WTC11 (cell line): ENCODE data around the gene PLCD1. TPM values are rescaled to one million over a fixed set of nuclear protein-coding genes. Genes with fewer than 3 reads are reported as not detected.
"Not testable (repeated sequence)": the region's sequence is repeated elsewhere in the genome, so short reads cannot be mapped to it uniquely, and the experiment has no call there.

ENCODE experiments used
- ATAC-seq: fragments of 200-7000 bp; cut with Tn5 transposase; 2 replicates; pipeline ENCODE4 v1.10.0; 2021; ENCODE audit warnings: mild to moderate bottlenecking, moderate library complexity
- CTCF ChIA-PET: fragments of 300-600 bp; sonication (Branson Sonifier 250); formaldehyde crosslinking; loops from one replicate; lab custom pipeline; 2021; ENCODE audit warnings: antibody characterized with exemption; lab: Charles Lee
- POLR2A ChIA-PET: fragments of 350-600 bp; sonication (Branson Sonifier 250); formaldehyde crosslinking; loops from one replicate; lab custom pipeline; 2021; ENCODE audit warnings: antibody characterized with exemption; lab: Charles Lee
- DNase-seq: peaks from one replicate; pipeline ENCODE4 v3.0.0; 2021; ENCODE audit warnings: low spot score
- H3K27ac Mint-ChIP-seq: 2 replicates; pipeline ENCODE4 v1.8.0; 2021; ENCODE audit warnings: mixed read lengths
- H3K27me3 Mint-ChIP-seq: 2 replicates; pipeline ENCODE4 v1.8.0; 2021; ENCODE audit warnings: low read depth, mild to moderate bottlenecking, moderate library complexity, mixed read lengths
- H3K36me3 Mint-ChIP-seq: 2 replicates; pipeline ENCODE4 v1.8.0; 2021; ENCODE audit warnings: mixed read lengths
- H3K4me1 Mint-ChIP-seq: 2 replicates; pipeline ENCODE4 v1.8.0; 2022; ENCODE audit warnings: mixed read lengths
- H3K4me3 Mint-ChIP-seq: 2 replicates; pipeline ENCODE4 v1.8.0; 2021; ENCODE audit warnings: mild to moderate bottlenecking, moderate library complexity, mixed read lengths
- H3K9me3 Mint-ChIP-seq: 2 replicates; pipeline ENCODE4 v1.8.0; 2021; ENCODE audit warnings: mixed read lengths
- AFF4 ChIP-seq: sonication (generic); formaldehyde crosslinking; IDR thresholded peaks from 2 replicates; pipeline ENCODE4 v1.8.1; 2023; ENCODE audit warnings: mild to moderate bottlenecking, missing genetic modification reagents, borderline replicate concordance
- CREB1 ChIP-seq: sonication (generic); formaldehyde crosslinking; IDR thresholded peaks from 2 replicates; pipeline ENCODE4 v1.8.0; 2023; ENCODE audit warnings: mild to moderate bottlenecking, missing genetic modification reagents
- E2F4 ChIP-seq: sonication (generic); formaldehyde crosslinking; IDR thresholded peaks from 2 replicates; pipeline ENCODE4 v1.8.1; 2022; ENCODE audit warnings: low read depth, mild to moderate bottlenecking, moderate library complexity, missing genetic modification reagents, borderline replicate concordance
- E2F5 ChIP-seq: sonication (generic); formaldehyde crosslinking; IDR thresholded peaks from 2 replicates; pipeline ENCODE4 v1.8.1; 2022; ENCODE audit warnings: mild to moderate bottlenecking, moderate library complexity, missing genetic modification reagents
- ELF4 ChIP-seq: sonication (generic); formaldehyde crosslinking; IDR thresholded peaks from 2 replicates; pipeline ENCODE4 v1.8.1; 2022; ENCODE audit warnings: low read depth, mild to moderate bottlenecking, moderate library complexity, missing genetic modification reagents
- ESRRA ChIP-seq: sonication (generic); formaldehyde crosslinking; IDR thresholded peaks from 2 replicates; pipeline ENCODE4 v1.8.1; 2022; ENCODE audit warnings: mild to moderate bottlenecking, missing genetic modification reagents, borderline replicate concordance
- FOXP1 ChIP-seq: sonication (generic); formaldehyde crosslinking; IDR thresholded peaks from 2 replicates; pipeline ENCODE4 v1.8.0; 2022; ENCODE audit warnings: missing genetic modification reagents, mild to moderate bottlenecking, moderate library complexity, borderline replicate concordance
- GRHL2 ChIP-seq: fragments of 250-450 bp; sonication (Bioruptor Pico); IDR thresholded peaks from 2 replicates; pipeline ENCODE4 v1.8.0; 2022; ENCODE audit warnings: mild to moderate bottlenecking, moderate library complexity; ENCODE audit not compliant: insufficient replicate concordance, severe bottlenecking
- JUN ChIP-seq: sonication (generic); formaldehyde crosslinking; IDR thresholded peaks from 2 replicates; pipeline ENCODE4 v1.8.0; 2023; ENCODE audit warnings: mild to moderate bottlenecking, missing genetic modification reagents
- KAT7 ChIP-seq: sonication (generic); formaldehyde crosslinking; IDR thresholded peaks from 2 replicates; pipeline ENCODE4 v1.8.1; 2023; ENCODE audit warnings: missing genetic modification reagents, mild to moderate bottlenecking, borderline replicate concordance
- MYBL2 ChIP-seq: sonication (generic); formaldehyde crosslinking; IDR thresholded peaks from 2 replicates; pipeline ENCODE4 v1.8.1; 2023; ENCODE audit warnings: mild to moderate bottlenecking, moderate library complexity, missing genetic modification reagents
- ZBTB21 ChIP-seq: sonication (generic); formaldehyde crosslinking; IDR thresholded peaks from 2 replicates; pipeline ENCODE4 v1.8.1; 2023; ENCODE audit warnings: mild to moderate bottlenecking, missing genetic modification reagents, borderline replicate concordance
- ZNF396 ChIP-seq: fragments of 250-450 bp; sonication (Bioruptor Pico); IDR thresholded peaks from 2 replicates; pipeline ENCODE4 v1.8.0; 2021; ENCODE audit warnings: mild to moderate bottlenecking, moderate library complexity, borderline replicate concordance
- ZNF416 ChIP-seq: fragments of 250-450 bp; sonication (Bioruptor Pico); IDR thresholded peaks from 2 replicates; pipeline ENCODE4 v1.9.0; 2021; ENCODE audit warnings: mild to moderate bottlenecking, inconsistent platforms
- ZNF671 ChIP-seq: fragments of 250-450 bp; sonication (Bioruptor Pico); IDR thresholded peaks from 2 replicates; pipeline ENCODE4 v1.8.0; 2021; ENCODE audit warnings: mild to moderate bottlenecking
- total RNA-seq: library from RNA; stranded (reverse); gene quantifications from 3 replicates; pipeline ENCODE4 v1.2.3, GENCODE V29; 2021

Gene PLCD1
- total RNA-seq, 1 experiment from 2014 or later, result 29.9 TPM

- ATAC-seq (no peak), DNase-seq (no peak)
- H3K4me3 Mint-ChIP-seq, result no peak overlapping the region
- CTCF ChIA-PET, result no interaction called here
- H3K36me3 Mint-ChIP-seq, result no peaks in the 10 kb centered on the region
- peaks cover 18% of the 10 kb centered on the region for H3K4me1 Mint-ChIP-seq
- H3K9me3 Mint-ChIP-seq, result no peaks in the 10 kb centered on the region
- POLR2A ChIA-PET, result no interaction called here
- no peak overlapping the region for H3K27ac Mint-ChIP-seq
- no peak for TF ChIP-seq ELF4
- TF ChIP-seq FOXP1, result no peak
- no peak for TF ChIP-seq ZBTB21
- H3K27me3 Mint-ChIP-seq, result peaks cover 54% of the 10 kb centered on the region
These were observed 6.8 kb upstream of the PLCD1 start for GRCh38 chr3:38036286-38036685.

- H3K4me1 Mint-ChIP-seq, result peaks cover 13% of the 10 kb centered on the region
- H3K4me3 Mint-ChIP-seq, DNase-seq, H3K9me3 Mint-ChIP-seq, H3K27ac Mint-ChIP-seq, POLR2A ChIA-PET, H3K36me3 Mint-ChIP-seq, ATAC-seq: not testable (repeated sequence)
- CTCF ChIA-PET, result interaction anchor here (0.8 to 1.6 kb wide), 2 partner anchors 60 to 83 kb away, joined by 3 read pairs; no protein-coding TSS in a partner anchor
- peaks cover 53% of the 10 kb centered on the region for H3K27me3 Mint-ChIP-seq
These were observed 4.9 kb upstream of the PLCD1 start for GRCh38 chr3:38034335-38034734.

GRCh38 chr3:38033586-38033985 lies 4.1 kb upstream of the PLCD1 start:
- H3K36me3 Mint-ChIP-seq, H3K4me3 Mint-ChIP-seq, POLR2A ChIA-PET, ATAC-seq, DNase-seq, H3K4me1 Mint-ChIP-seq, H3K9me3 Mint-ChIP-seq, H3K27ac Mint-ChIP-seq: not testable (repeated sequence)
- H3K27me3 Mint-ChIP-seq, result peaks cover 50% of the 10 kb centered on the region
- CTCF ChIA-PET, result interaction anchor here (1.4 kb wide), 1 partner anchor 37 kb away, joined by 3 read pairs; no protein-coding TSS in a partner anchor

- Mint-ChIP-seq H3K4me3 (no peak overlapping the region), H3K36me3 (no peaks in the 10 kb centered on the region), H3K27me3 (peaks cover 54% of the 10 kb centered on the region), H3K4me1 (peaks cover 12% of the 10 kb centered on the region), H3K9me3 (no peaks in the 10 kb centered on the region), H3K27ac (no peak overlapping the region)
- TF ChIP-seq GRHL2 (CRISPR knock-in tag) (no peak), E2F4 (CRISPR knock-in tag) (no peak), KAT7 (CRISPR knock-in tag) (no peak), ZNF671 (CRISPR knock-in tag) (no peak), ZNF416 (CRISPR knock-in tag) (no peak), JUN (CRISPR knock-in tag) (no peak)
- ATAC-seq (no peak), DNase-seq (no peak)
- ChIA-PET POLR2A (no interaction called here), CTCF (interaction anchor here (1.4 to 1.5 kb wide), 2 partner anchors 29 to 35 kb away, joined by 3 to 4 read pairs; no protein-coding TSS in a partner anchor)
These were observed 3.0 kb upstream of the PLCD1 start for GRCh38 chr3:38032328-38032865.

- Mint-ChIP-seq H3K27me3 (peaks cover 64% of the 10 kb centered on the region), H3K4me3 (peak overlapping the region; percentile 31), H3K9me3 (no peaks in the 10 kb centered on the region), H3K36me3 (no peaks in the 10 kb centered on the region), H3K4me1 (peaks cover 6% of the 10 kb centered on the region; the same call in 1 of the 2 replicates), H3K27ac (no peak overlapping the region)
- DNase-seq (no peak), ATAC-seq (no peak)
- CTCF ChIA-PET, result interaction anchor here (1.5 to 3.6 kb wide), 2 partner anchors 28 to 34 kb away, joined by 4 to 32 read pairs; no protein-coding TSS in a partner anchor
- POLR2A ChIA-PET, result no interaction called here
- TF ChIP-seq E2F5 (CRISPR knock-in tag), result no peak
- no peak for TF ChIP-seq ZBTB21
- TF ChIP-seq CREB1, result no peak
- TF ChIP-seq ZNF396 (CRISPR knock-in tag), result no peak
- TF ChIP-seq AFF4 (CRISPR knock-in tag), result no peak
- no peak for TF ChIP-seq KAT7 (CRISPR knock-in tag)
- no peak for TF ChIP-seq MYBL2 (CRISPR knock-in tag)
- no peak for TF ChIP-seq ESRRA (CRISPR knock-in tag)
These were observed 1.9 kb upstream of the PLCD1 start for GRCh38 chr3:38031022-38031994.
